ENCODE data around the gene HCRTR1.
A peak's percentile ranks its signal among the peaks of the same experiment; 100 is the strongest.

HCRTR1 gene

DNA sequence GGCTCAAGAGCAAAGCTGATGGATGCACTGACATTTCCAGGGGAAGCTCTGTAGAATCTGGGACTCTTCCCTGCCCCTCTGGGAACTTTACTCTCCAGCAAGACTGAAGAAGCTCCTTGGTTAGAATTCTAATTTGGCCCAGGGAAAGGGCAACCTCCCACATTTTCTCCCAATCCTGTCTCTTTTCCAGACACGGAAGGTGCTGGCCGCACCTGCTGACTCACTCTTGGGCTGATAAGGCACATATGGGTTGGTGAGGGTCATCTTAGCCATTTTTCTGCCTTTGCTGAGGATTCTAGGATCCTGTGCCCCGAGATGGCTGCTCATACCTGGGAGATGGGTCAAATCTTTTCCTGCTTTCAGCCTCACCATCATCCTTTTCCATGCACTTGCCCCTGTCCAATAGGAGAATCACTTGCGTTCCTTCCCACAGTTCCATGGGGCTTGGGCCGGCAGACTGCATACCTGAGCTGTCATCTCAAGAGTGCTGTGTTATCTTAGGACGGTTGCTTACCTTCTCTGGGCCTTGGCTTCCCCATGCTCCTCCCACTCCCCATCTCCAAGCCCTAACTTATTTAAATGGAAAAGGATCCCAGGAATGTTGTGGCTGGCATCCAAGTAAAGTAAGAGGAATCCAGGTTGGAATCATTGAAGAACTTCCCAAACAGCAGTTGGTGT lies 39.8 kb upstream of the HCRTR1 start:
- CTCF ChIA-PET: interaction anchor here (0.5 to 1.5 kb wide), 5 partner anchors 11 to 648 kb away, joined by 3 to 5 read pairs (median 3); no protein-coding TSS in a partner anchor
- no peak overlapping the region for H3K4me3 ChIP-seq (ENCODE audit: low read depth, low read length)
- POLR2A ChIA-PET: interaction anchor here (0.6 to 1.6 kb wide), 2 partner anchors 14 to 211 kb away, joined by 3 read pairs; no protein-coding TSS in a partner anchor
- H3K4me1 ChIP-seq (ENCODE audit: control insufficient read depth, insufficient read depth, low read length): no peaks in the 10 kb centered on the region
- no peak overlapping the region for H3K27ac ChIP-seq (ENCODE audit: extremely low read depth, low read depth, low read length)
- H3K36me3 ChIP-seq (ENCODE audit: control insufficient read depth in 2 of 2, insufficient read depth in 1 of 2, low read length in 2 of 2): no peaks in the 10 kb centered on the region
- no peak for TF ChIP-seq ZBTB21 (tag by site-specific recombination; IDR thresholded peaks at IDR 0.05)
- no peak for TF ChIP-seq ZNF416 (tag by site-specific recombination; IDR thresholded peaks at IDR 0.05)
- peak; percentile 62 for TF ChIP-seq PRDM1 (tag by site-specific recombination; IDR thresholded peaks at IDR 0.05)
- TF ChIP-seq, protein P1, sequence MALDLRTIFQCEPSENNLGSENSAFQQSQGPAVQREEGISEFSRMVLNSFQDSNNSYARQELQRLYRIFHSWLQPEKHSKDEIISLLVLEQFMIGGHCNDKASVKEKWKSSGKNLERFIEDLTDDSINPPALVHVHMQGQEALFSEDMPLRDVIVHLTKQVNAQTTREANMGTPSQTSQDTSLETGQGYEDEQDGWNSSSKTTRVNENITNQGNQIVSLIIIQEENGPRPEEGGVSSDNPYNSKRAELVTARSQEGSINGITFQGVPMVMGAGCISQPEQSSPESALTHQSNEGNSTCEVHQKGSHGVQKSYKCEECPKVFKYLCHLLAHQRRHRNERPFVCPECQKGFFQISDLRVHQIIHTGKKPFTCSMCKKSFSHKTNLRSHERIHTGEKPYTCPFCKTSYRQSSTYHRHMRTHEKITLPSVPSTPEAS (tag by site-specific recombination; IDR thresholded peaks at IDR 0.05): 0 out of 2 replicates have a peak, but pooled peaks have one; percentile 15
- peak; percentile 85 for TF ChIP-seq ZNF768 (tag by site-specific recombination; IDR thresholded peaks at IDR 0.05)
- H3K9me3 ChIP-seq (ENCODE audit: control insufficient read depth, insufficient read depth, low read depth, low read length): no peaks in the 10 kb centered on the region

GRCh38 chr1:31579374-31579773 lies 38.1 kb upstream of the HCRTR1 start:
- TF ChIP-seq ZNF544 (tag by site-specific recombination; IDR thresholded peaks at IDR 0.05) (no peak), ZNF658 (tag by site-specific recombination; IDR thresholded peaks at IDR 0.05) (no peak), ZFHX2 (tag by site-specific recombination; conservative IDR thresholded peaks at IDR 0.05) (no peak), ZNF341 (tag by site-specific recombination; IDR thresholded peaks at IDR 0.05; ENCODE audit: low read depth) (no peak), ZNF473 (tag by site-specific recombination; IDR thresholded peaks at IDR 0.05) (no peak), ZNF560 (tag by site-specific recombination; IDR thresholded peaks at IDR 0.05; ENCODE audit: borderline replicate concordance) (no peak)
- Histone ChIP-seq H3K36me3 (ENCODE audit: control insufficient read depth in 2 of 2, insufficient read depth in 1 of 2, low read length in 2 of 2) (no peaks in the 10 kb centered on the region), H3K4me1 (ENCODE audit: control insufficient read depth, insufficient read depth, low read length) (no peaks in the 10 kb centered on the region), H3K9me3 (ENCODE audit: control insufficient read depth, insufficient read depth, low read depth, low read length) (no peaks in the 10 kb centered on the region), H3K27ac (ENCODE audit: extremely low read depth, low read depth, low read length) (no peak overlapping the region), H3K4me3 (ENCODE audit: low read depth, low read length) (no peak overlapping the region)
- CTCF ChIA-PET: interaction anchor here (1.1 to 1.4 kb wide), 2 partner anchors 12 to 14 kb away, joined by 3 to 12 read pairs; no protein-coding TSS in a partner anchor
- POLR2A ChIA-PET: no interaction called here

DNA sequence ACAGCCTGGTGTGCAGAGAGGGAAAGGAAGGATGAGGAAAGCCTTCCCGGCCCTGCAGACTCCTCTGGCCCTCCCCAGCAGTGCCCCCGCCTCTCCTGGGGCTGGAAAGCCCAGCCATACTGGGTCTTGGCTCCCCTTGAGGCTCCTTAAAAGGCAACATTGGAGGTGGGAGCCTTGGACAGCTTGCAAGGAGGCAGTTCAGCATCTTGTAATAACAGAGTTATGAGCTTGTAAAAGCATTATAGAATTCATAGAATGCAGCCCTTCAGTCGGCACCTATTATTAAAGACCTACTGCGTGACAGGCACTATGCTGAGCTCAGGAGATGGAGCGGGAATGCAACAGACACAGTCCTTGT lies 37.0 kb upstream of the HCRTR1 start:
- ChIA-PET CTCF (interaction anchor here (0.7 to 0.8 kb wide), 2 partner anchors 18 to 38 kb away, joined by 3 to 5 read pairs; no protein-coding TSS in a partner anchor), POLR2A (interaction anchor here (0.9 kb wide), 1 partner anchor 9 kb away, joined by 3 read pairs; no protein-coding TSS in a partner anchor)
- no peak overlapping the region for H3K27ac ChIP-seq (ENCODE audit: extremely low read depth, low read depth, low read length)
- no peaks in the 10 kb centered on the region for H3K4me1 ChIP-seq (ENCODE audit: control insufficient read depth, insufficient read depth, low read length)
- H3K9me3 ChIP-seq (ENCODE audit: control insufficient read depth, insufficient read depth, low read depth, low read length): no peaks in the 10 kb centered on the region
- no peak overlapping the region for H3K4me3 ChIP-seq (ENCODE audit: low read depth, low read length)
- TF ChIP-seq SP2 (tag by site-specific recombination; IDR thresholded peaks at IDR 0.05) (0 out of 2 replicates have a peak, but pooled peaks have one; percentile 10), BCL6B (tag by site-specific recombination; IDR thresholded peaks at IDR 0.05) (no peak), GLIS2 (tag by site-specific recombination; IDR thresholded peaks at IDR 0.05) (peak; percentile 41)
- no peaks in the 10 kb centered on the region for H3K36me3 ChIP-seq (ENCODE audit: control insufficient read depth in 2 of 2, insufficient read depth in 1 of 2, low read length in 2 of 2)

DNA sequence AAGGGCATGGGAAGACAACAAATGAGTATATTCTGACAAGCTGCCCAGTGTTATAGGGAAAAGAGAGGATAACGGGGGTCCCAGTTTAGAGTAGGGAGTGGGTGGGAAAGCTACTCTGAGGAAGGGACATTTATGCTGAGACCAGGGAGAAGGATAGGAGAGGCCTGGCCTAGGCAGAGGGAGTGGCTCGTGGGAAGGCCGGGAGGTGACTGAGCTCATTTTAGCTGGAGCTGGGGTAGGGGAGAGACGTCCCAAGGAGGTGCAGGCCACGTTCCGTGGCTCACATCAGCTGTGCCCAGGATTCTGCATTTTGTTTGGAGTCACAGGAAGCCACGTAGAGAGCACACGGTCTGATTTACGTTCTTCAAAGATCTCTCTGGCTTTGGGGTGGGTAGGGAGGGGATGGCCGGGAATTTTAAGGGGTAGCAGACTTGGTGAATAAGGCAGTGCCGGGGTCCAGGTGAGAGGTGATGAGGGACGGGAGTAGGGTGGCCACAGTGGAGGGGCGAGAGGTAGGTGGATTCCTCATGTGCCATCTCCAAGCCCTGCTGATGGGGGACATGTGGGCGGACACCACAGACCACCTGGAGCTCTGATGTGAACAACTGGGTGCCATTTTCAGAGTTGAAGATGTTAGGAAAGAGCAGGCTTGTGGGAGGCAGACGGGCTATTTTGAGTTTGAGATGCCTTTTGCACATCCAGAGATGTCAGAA lies 36.4 kb upstream of the HCRTR1 start:
- Histone ChIP-seq H3K4me3 (ENCODE audit: low read depth, low read length) (no peak overlapping the region), H3K27ac (ENCODE audit: extremely low read depth, low read depth, low read length) (no peak overlapping the region), H3K9me3 (ENCODE audit: control insufficient read depth, insufficient read depth, low read depth, low read length) (no peaks in the 10 kb centered on the region), H3K4me1 (ENCODE audit: control insufficient read depth, insufficient read depth, low read length) (no peaks in the 10 kb centered on the region), H3K36me3 (ENCODE audit: control insufficient read depth in 2 of 2, insufficient read depth in 1 of 2, low read length in 2 of 2) (no peaks in the 10 kb centered on the region)
- POLR2A ChIA-PET: interaction anchor here (0.9 kb wide), 1 partner anchor 8 kb away, joined by 3 read pairs; no protein-coding TSS in a partner anchor
- no peak for TF ChIP-seq ZNF530 (tag by site-specific recombination; IDR thresholded peaks at IDR 0.05; ENCODE audit: low read depth)
- TF ChIP-seq YY1 (tag by site-specific recombination; IDR thresholded peaks at IDR 0.05): no peak
- no peak for TF ChIP-seq ZNF621 (tag by site-specific recombination; IDR thresholded peaks at IDR 0.05)
- TF ChIP-seq KLF9 (tag by site-specific recombination; IDR thresholded peaks at IDR 0.05; ENCODE audit: low read depth): no peak
- TF ChIP-seq PRDM1 (tag by site-specific recombination; IDR thresholded peaks at IDR 0.05): no peak
- TF ChIP-seq ZFP3 (tag by site-specific recombination; IDR thresholded peaks at IDR 0.05; ENCODE audit: low read depth): no peak
- no peak for TF ChIP-seq ZNF175 (tag by site-specific recombination; IDR thresholded peaks at IDR 0.05)
- no peak for TF ChIP-seq ZNF266 (tag by site-specific recombination; IDR thresholded peaks at IDR 0.05; ENCODE audit: low read depth)
- CTCF ChIA-PET: interaction anchor here (0.7 to 1.7 kb wide), 4 partner anchors 12 to 38 kb away, joined by 3 to 8 read pairs (median 6); no protein-coding TSS in a partner anchor

Measured in HEK293 (cell line).